ENCODE results near the gene ZNF782. TPM values are rescaled to one million over a fixed set of nuclear protein-coding genes. Genes with fewer than 3 reads are reported as not detected.

The ZNF782 gene
- total RNA-seq, 1 experiment from 2014 or later, result 4.9 TPM

DNA sequence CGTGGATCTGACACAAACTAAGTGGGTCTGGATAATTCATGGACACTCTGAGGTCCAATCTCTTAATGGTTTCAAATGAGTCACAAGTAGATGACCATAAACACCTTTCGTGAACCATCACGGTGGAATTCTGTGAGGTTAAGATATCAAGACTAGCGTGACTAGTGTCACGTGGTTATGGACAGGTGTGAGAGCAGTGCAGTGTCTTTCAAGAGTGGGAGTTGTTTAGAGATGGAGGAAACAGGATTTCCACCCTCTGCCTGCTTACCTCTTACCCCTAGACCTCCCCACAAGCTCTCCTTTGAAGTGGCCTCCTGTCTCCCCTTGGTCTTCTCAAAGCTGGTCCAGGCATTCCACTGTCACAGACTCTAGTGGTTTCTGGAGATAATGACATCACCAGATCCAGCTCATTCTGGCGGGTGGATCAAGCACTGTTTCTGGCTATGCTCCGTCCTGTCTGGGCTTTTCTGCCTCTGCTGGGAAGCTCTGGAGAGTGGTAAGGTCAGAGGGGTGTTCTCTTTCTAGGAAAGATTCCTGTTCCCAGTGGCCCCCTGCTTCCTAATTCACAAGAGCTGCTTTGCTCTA, 20.0 kb upstream of the ZNF782 start:
- H3K79me1 ChIP-seq (ENCODE audit: insufficient read depth, low read depth, low read length, poor library complexity, severe bottlenecking), result no peaks in the 10 kb centered on the region
- H4K20me1 ChIP-seq (ENCODE audit: control insufficient read depth, insufficient read depth, insufficient read length), result no peaks in the 10 kb centered on the region
- H3T11ph ChIP-seq (ENCODE audit: low read length), result no peak overlapping the region
- H2BK20ac ChIP-seq (ENCODE audit: low read depth, low read length, poor library complexity, severe bottlenecking), result no peak overlapping the region
- no peak overlapping the region for H3K9ac ChIP-seq (ENCODE audit: extremely low read depth, insufficient read length, low read length)
- H4K5ac ChIP-seq (ENCODE audit: insufficient read length, low read depth, low read length), result no peak overlapping the region
- no peaks in the 10 kb centered on the region for H3K79me2 ChIP-seq (ENCODE audit: insufficient read depth, low read length)
- H3K27me3 ChIP-seq (ENCODE audit: insufficient read depth, low read length), result peaks cover 5% of the 10 kb centered on the region; the same call in 1 of the 2 replicates
- no peak for DNase-seq
- peaks cover 5% of the 10 kb centered on the region for H3K23me2 ChIP-seq (ENCODE audit: insufficient read length, low read depth, low read length, poor library complexity, severe bottlenecking)
- no peak overlapping the region for H2AFZ ChIP-seq (ENCODE audit: low read length)
- H3K36me3 Mint-ChIP-seq (ENCODE audit: insufficient read depth in 1 of 3, low read depth in 3 of 3), result no peaks in the 10 kb centered on the region
- H2BK15ac ChIP-seq (ENCODE audit: low read depth, low read length), result no peak overlapping the region
- H3K14ac ChIP-seq (ENCODE audit: insufficient read depth, low read length), result no peak overlapping the region
- H3K23ac ChIP-seq (ENCODE audit: insufficient read length, low read depth, low read length), result no peak overlapping the region
- H4K8ac ChIP-seq (replicated peaks; ENCODE audit: insufficient read length, low read depth, low read length), result no peak overlapping the region
- TF ChIP-seq CTCF (conservative IDR thresholded peaks at IDR 0.05), result no peak
- H3K4me1 Mint-ChIP-seq, result peaks cover 7 to 14% of the 10 kb centered on the region in 2 experiments
- no peak overlapping the region for H3K4ac ChIP-seq (ENCODE audit: low read depth, low read length)
- no peak overlapping the region for H3K27ac ChIP-seq (ENCODE audit: insufficient read length, low read depth, low read length)
- no peak overlapping the region for H3K27ac Mint-ChIP-seq
- H2BK5ac ChIP-seq (ENCODE audit: insufficient read length, low read length), result no peak overlapping the region
- H3K56ac ChIP-seq (ENCODE audit: insufficient read length, low read depth, low read length), result no peak overlapping the region
- no peak overlapping the region for H3K4me3 Mint-ChIP-seq
- H3K9me3 Mint-ChIP-seq, result no peaks in the 10 kb centered on the region
- no peak overlapping the region for H2BK12ac ChIP-seq (ENCODE audit: insufficient read length, low read depth, low read length)
- peaks cover 22% of the 10 kb centered on the region for H3K27me3 Mint-ChIP-seq (ENCODE audit: low read depth)
- no peak overlapping the region for H4K91ac ChIP-seq (ENCODE audit: insufficient read length, low read depth, low read length)
- no peak overlapping the region for H2AK5ac ChIP-seq (ENCODE audit: insufficient read length, low read length)
- no CpG with 5 or more reads among the region's 7 CpGs for WGBS (ENCODE audit: extremely low coverage, insufficient read length, low lambda C conversion rate)
- no peaks in the 10 kb centered on the region for H3K9me3 ChIP-seq (ENCODE audit: control insufficient read depth, low read depth, low read length)
- 0 out of 2 replicates have a peak, but pooled peaks cover 3% of the 10 kb centered on the region for H3K4me1 ChIP-seq (ENCODE audit: insufficient read depth, low read length)
- no peak overlapping the region for H3K18ac ChIP-seq (ENCODE audit: insufficient read length, low read depth, low read length)
- no peak overlapping the region for H2BK120ac ChIP-seq (ENCODE audit: low read depth, low read length, poor library complexity, severe bottlenecking)
- H3K4me2 ChIP-seq (ENCODE audit: insufficient read depth, insufficient read length, low read length), result no peak overlapping the region
